ENCODE measurements around the gene GZMM.

GRCh38 chr19:585551-586110, 41.8 kb downstream of the GZMM start:
- TF ChIP-seq CTCF (IDR thresholded peaks at IDR 0.05; ENCODE audit: poor library complexity) (no peak), EZH2 (IDR thresholded peaks at IDR 0.05; ENCODE audit: borderline replicate concordance) (no peak)
